Measurements from ENCODE around the gene RHEBL1. TPM values are rescaled to one million over a fixed set of nuclear protein-coding genes. Genes with fewer than 3 reads are reported as not detected.

Gene RHEBL1
- total and polyA plus RNA-seq, 7 donors: 0.21 to 1.2 (median 0.77) TPM; not detected in 3

GRCh38 chr12:49046129-49046895, 23.5 kb downstream of the RHEBL1 start:
- Histone ChIP-seq H3K36me3 (ENCODE audit: insufficient read depth in 1 of 2, low read depth in 1 of 2) (peaks cover 14 to 100% of the 10 kb centered on the region in 2 donors), H3K4me1 (no peaks in the 10 kb centered on the region), H3K27ac (no peak overlapping the region), H3K9me3 (no peaks in the 10 kb centered on the region), H3K27me3 (ENCODE audit: insufficient read depth in 3 of 3, low read length in 2 of 3) (no peaks in the 10 kb centered on the region), H3K4me3 (no peak overlapping the region)
- ATAC-seq (peak in 2 of 4 donors; percentile 19 to 27), DNase-seq (peak in 1 of 2 donors; percentile 65)
- no peak for TF ChIP-seq CTCF (IDR thresholded peaks at IDR 0.05)
- intact Hi-C loops (cut with DNase I): loop anchor here in 1 of 2 donors (2.0 kb wide), 1 partner anchor 20 kb away; no protein-coding TSS in a partner anchor
- 79 to 87% (median 86%) methylated on average over 12 of the region's 12 CpGs for WGBS, 3 donors

- ATAC-seq: no peak
- Histone ChIP-seq H3K4me1 (no peaks in the 10 kb centered on the region), H3K4me3 (no peak overlapping the region), H3K27ac (no peak overlapping the region), H3K36me3 (ENCODE audit: insufficient read depth in 1 of 2, low read depth in 1 of 2) (peaks cover 14 to 100% of the 10 kb centered on the region in 2 donors), H3K9me3 (no peaks in the 10 kb centered on the region), H3K27me3 (ENCODE audit: insufficient read depth in 3 of 3, low read length in 2 of 3) (no peaks in the 10 kb centered on the region)
- 89 to 96% (median 92%) methylated on average over 12 of the region's 12 CpGs for WGBS, 3 donors
- intact Hi-C loops (cut with DNase I): no loop called here
- DNase-seq: no peak
- TF ChIP-seq CTCF (IDR thresholded peaks at IDR 0.05): no peak
Measured at GRCh38 chr12:49044660-49045059, 25.1 kb downstream of the RHEBL1 start.

GRCh38 chr12:49043856-49044258, 25.9 kb downstream of the RHEBL1 start:
- peak; percentile 57 for TF ChIP-seq CTCF (IDR thresholded peaks at IDR 0.05)
- H3K9me3 ChIP-seq: no peaks in the 10 kb centered on the region
- no peak overlapping the region for H3K27ac ChIP-seq
- H3K36me3 ChIP-seq (ENCODE audit: insufficient read depth in 1 of 2, low read depth in 1 of 2): peaks cover 18 to 100% of the 10 kb centered on the region in 2 donors
- H3K27me3 ChIP-seq (ENCODE audit: insufficient read depth in 3 of 3, low read length in 2 of 3): no peaks in the 10 kb centered on the region
- 59 to 70% (median 62%) methylated on average over 11 of the region's 11 CpGs for WGBS, 3 donors
- intact Hi-C loops (cut with DNase I): no loop called here
- no peaks in the 10 kb centered on the region for H3K4me1 ChIP-seq
- ATAC-seq (peak; percentile 44 to 75 (median 60)), DNase-seq (peak; percentile 72 to 89)
- H3K4me3 ChIP-seq: no peak overlapping the region

GRCh38 chr12:49043241-49043640, 26.5 kb downstream of the RHEBL1 start:
- peaks cover 18 to 100% of the 10 kb centered on the region in 2 donors for H3K36me3 ChIP-seq (ENCODE audit: insufficient read depth in 1 of 2, low read depth in 1 of 2)
- H3K27me3 ChIP-seq (ENCODE audit: insufficient read depth in 3 of 3, low read length in 2 of 3): no peaks in the 10 kb centered on the region
- intact Hi-C loops (cut with DNase I): no loop called here
- H3K9me3 ChIP-seq: no peaks in the 10 kb centered on the region
- ATAC-seq (no peak), DNase-seq (no peak)
- H3K27ac ChIP-seq: no peak overlapping the region
- no peak for TF ChIP-seq CTCF (IDR thresholded peaks at IDR 0.05)
- 92 to 96% (median 94%) methylated on average over 4 of the region's 4 CpGs for WGBS, 3 donors
- H3K4me3 ChIP-seq: no peak overlapping the region
- H3K4me1 ChIP-seq: no peaks in the 10 kb centered on the region

Measured in psoas muscle (tissue), 8 donors.